HEK293T (cell line): ENCODE results near the gene GALNT2.

Experiments used
- CTCF ChIA-PET: fragments of 350-600 bp; formaldehyde crosslinking; extraction: SDS; loops from one replicate; lab custom pipeline; 2021; ENCODE audit warnings: antibody characterized with exemption, inconsistent platforms; lab: Yijun Ruan, JAX
- POLR2A ChIA-PET: fragments of 350-600 bp; formaldehyde crosslinking; extraction: SDS; loops from one replicate; lab custom pipeline; 2020; ENCODE audit warnings: antibody characterized with exemption, inconsistent platforms; lab: Yijun Ruan, JAX
- DNase-seq: peaks from one replicate; pipeline ENCODE4 v3.0.0; 2012; ENCODE audit warnings: mixed read lengths; ENCODE audit errors: extremely low spot score
- ARNT ChIP-seq: fragments of 450-650 bp; IDR thresholded peaks from 2 replicates; pipeline ENCODE4 v1.6.1; 2017; ENCODE audit warnings: mild to moderate bottlenecking
- BHLHE40 ChIP-seq: fragments of 450-650 bp; IDR thresholded peaks from 2 replicates; pipeline ENCODE4 v1.6.1; 2016; ENCODE audit warnings: mild to moderate bottlenecking, moderate library complexity, borderline replicate concordance
- CTBP1 ChIP-seq: fragments of 450-650 bp; IDR thresholded peaks from 2 replicates; pipeline ENCODE4 v1.6.1; 2016; ENCODE audit warnings: borderline replicate concordance
- ELF4 ChIP-seq: fragments of 450-650 bp; IDR thresholded peaks from 2 replicates; pipeline ENCODE4 v1.6.1; 2017; ENCODE audit warnings: antibody characterized with exemption
- FOXA1 ChIP-seq: fragments of 450-650 bp; IDR thresholded peaks from 2 replicates; pipeline ENCODE4 v1.6.1; 2016; ENCODE audit warnings: mild to moderate bottlenecking
- FOXK2 ChIP-seq: fragments of 450-650 bp; IDR thresholded peaks from 2 replicates; pipeline ENCODE4 v1.6.1; 2016; ENCODE audit warnings: mild to moderate bottlenecking
- FOXM1 ChIP-seq: fragments of 450-650 bp; IDR thresholded peaks from 2 replicates; pipeline ENCODE4 v1.6.1; 2017; ENCODE audit warnings: mild to moderate bottlenecking, borderline replicate concordance
- HDGF ChIP-seq: fragments of 450-650 bp; IDR thresholded peaks from 2 replicates; pipeline ENCODE4 v1.6.1; 2017; ENCODE audit warnings: antibody characterized with exemption, borderline replicate concordance
- L3MBTL2 ChIP-seq: fragments of 450-650 bp; conservative IDR thresholded peaks from 2 replicates; pipeline ENCODE4 v1.6.1; 2016; ENCODE audit warnings: mild to moderate bottlenecking
- LEF1 ChIP-seq: fragments of 450-650 bp; IDR thresholded peaks from 2 replicates; pipeline ENCODE4 v1.6.1; 2017; ENCODE audit warnings: mild to moderate bottlenecking, borderline replicate concordance
- NFRKB ChIP-seq: fragments of 450-650 bp; IDR thresholded peaks from 2 replicates; pipeline ENCODE4 v1.6.1; 2016; ENCODE audit warnings: mild to moderate bottlenecking, moderate library complexity
- SP1 ChIP-seq: fragments of 450-650 bp; IDR thresholded peaks from 2 replicates; pipeline ENCODE4 v1.6.1; 2017
- SUZ12 ChIP-seq: fragments of 450-650 bp; IDR thresholded peaks from 2 replicates; pipeline ENCODE4 v1.6.1; 2016; ENCODE audit warnings: mild to moderate bottlenecking
- TARDBP ChIP-seq: fragments of 450-650 bp; IDR thresholded peaks from 2 replicates; pipeline ENCODE4 v1.6.1; 2016
- ZNF384 ChIP-seq: fragments of 450-650 bp; IDR thresholded peaks from 2 replicates; pipeline ENCODE4 v1.6.1; 2016
- TF ChIP-seq, protein P1 (sequence below): fragments of 450-650 bp; IDR thresholded peaks from 2 replicates; pipeline ENCODE4 v1.6.1; 2016

GALNT2 gene

DNA sequence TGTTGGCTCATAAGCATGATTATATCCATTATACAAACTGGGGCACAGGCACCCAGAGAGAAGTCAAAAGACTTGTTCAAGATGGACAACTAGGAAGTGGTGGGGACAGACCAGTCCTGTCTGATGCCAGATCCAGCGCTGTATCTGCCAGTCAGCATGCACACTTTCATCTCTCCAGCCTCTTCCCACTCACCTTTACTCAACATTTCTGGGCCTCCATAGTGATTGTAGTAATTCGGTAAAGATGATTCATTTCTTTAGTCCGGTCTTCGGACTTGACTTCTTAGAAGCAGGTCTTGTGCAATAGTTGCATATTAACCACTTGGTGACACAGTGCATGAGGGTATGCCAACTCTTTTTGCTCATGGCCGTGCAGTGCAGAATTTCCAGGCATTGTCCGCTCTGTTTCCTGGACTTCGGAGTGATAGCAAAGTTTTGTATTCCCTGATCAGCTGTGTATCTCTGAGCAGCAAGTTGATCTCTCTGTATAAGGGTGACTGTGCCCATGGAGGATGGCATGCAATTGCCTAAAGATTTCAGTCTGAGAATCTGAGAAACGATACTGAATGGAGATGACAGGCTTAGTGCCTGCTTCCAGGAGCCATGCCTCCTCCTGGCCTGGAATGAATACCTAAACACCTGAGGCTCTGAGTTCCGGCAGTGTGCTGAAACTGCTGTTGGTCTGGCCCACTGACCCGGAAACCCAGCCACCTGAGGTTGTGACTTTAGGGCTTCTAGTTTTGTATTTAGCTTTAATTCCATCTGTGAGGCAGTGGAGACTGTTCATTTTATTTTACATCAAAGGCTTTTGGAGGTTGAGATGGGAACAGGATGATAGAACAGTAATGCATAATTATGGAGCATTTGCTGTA, 39.0 kb downstream of the GALNT2 start:
- DNase-seq = no peak
- CTCF ChIA-PET = no interaction called here
- TF ChIP-seq NFRKB = no peak
- no peak for TF ChIP-seq LEF1
- no peak for TF ChIP-seq ELF4
- TF ChIP-seq SUZ12 = no peak
- TF ChIP-seq, protein P1, sequence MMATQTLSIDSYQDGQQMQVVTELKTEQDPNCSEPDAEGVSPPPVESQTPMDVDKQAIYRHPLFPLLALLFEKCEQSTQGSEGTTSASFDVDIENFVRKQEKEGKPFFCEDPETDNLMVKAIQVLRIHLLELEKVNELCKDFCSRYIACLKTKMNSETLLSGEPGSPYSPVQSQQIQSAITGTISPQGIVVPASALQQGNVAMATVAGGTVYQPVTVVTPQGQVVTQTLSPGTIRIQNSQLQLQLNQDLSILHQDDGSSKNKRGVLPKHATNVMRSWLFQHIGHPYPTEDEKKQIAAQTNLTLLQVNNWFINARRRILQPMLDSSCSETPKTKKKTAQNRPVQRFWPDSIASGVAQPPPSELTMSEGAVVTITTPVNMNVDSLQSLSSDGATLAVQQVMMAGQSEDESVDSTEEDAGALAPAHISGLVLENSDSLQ = no peak
- TF ChIP-seq FOXA1 = no peak
- TF ChIP-seq ZNF384 = no peak
- no peak for TF ChIP-seq TARDBP
- no peak for TF ChIP-seq ARNT
- TF ChIP-seq CTBP1 = no peak
- no peak for TF ChIP-seq BHLHE40
- no peak for TF ChIP-seq FOXM1
- no peak for TF ChIP-seq L3MBTL2
- TF ChIP-seq FOXK2 = no peak
- no peak for TF ChIP-seq SP1
- TF ChIP-seq HDGF = no peak
- POLR2A ChIA-PET = no interaction called here

GRCh38 chr1:230107941-230108340, 40.9 kb downstream of the GALNT2 start:
- DNase-seq = no peak
- CTCF ChIA-PET = interaction anchor here (0.9 kb wide), 1 partner anchor 12 kb away, joined by 3 read pairs; no protein-coding TSS in a partner anchor
- TF ChIP-seq SP1 (no peak), FOXM1 (no peak), HDGF (no peak), ELF4 (no peak), FOXA1 (no peak), ARNT (no peak), LEF1 (no peak), TARDBP (no peak), L3MBTL2 (no peak), BHLHE40 (no peak), FOXK2 (no peak), CTBP1 (no peak), SUZ12 (no peak)
- TF ChIP-seq, protein P1 = no peak
- POLR2A ChIA-PET = no interaction called here

DNA sequence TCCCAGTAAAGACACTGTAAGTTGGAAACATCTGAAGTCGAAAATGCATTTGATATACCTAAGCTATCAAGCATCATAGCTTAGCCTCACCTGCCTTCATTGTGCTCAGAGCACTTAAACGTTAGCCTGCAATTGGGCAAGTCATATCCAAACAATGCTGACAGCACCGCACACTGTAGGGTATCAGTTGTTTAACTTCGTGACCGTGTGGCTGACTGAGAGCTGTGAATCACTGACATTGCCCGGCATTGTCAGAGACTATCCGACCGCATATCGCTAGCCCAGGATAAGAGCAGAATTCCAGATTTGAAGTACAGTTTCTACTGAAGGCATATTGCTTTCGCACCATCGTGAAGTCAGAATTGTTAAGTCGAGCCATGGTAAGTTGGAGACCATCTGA, 41.5 kb downstream of the GALNT2 start:
- ChIA-PET POLR2A (no interaction called here), CTCF (interaction anchor here (0.9 kb wide), 1 partner anchor 12 kb away, joined by 3 read pairs; no protein-coding TSS in a partner anchor)
- TF ChIP-seq FOXA1 = no peak
- no peak for TF ChIP-seq LEF1
- TF ChIP-seq, protein P1 = no peak
- no peak for TF ChIP-seq ARNT
- TF ChIP-seq ZNF384 = no peak
- TF ChIP-seq HDGF = no peak
- TF ChIP-seq TARDBP = no peak
- TF ChIP-seq FOXM1 = no peak
- no peak for TF ChIP-seq NFRKB
- no peak for TF ChIP-seq ELF4
- TF ChIP-seq BHLHE40 = no peak
- TF ChIP-seq SUZ12 = no peak
- no peak for TF ChIP-seq L3MBTL2
- no peak for TF ChIP-seq SP1
- TF ChIP-seq FOXK2 = no peak
- TF ChIP-seq CTBP1 = no peak
- no peak for DNase-seq

- TF ChIP-seq FOXM1 (no peak), L3MBTL2 (no peak), SUZ12 (no peak), LEF1 (no peak), NFRKB (no peak)
- no peak for DNase-seq
- ChIA-PET CTCF (no interaction called here), POLR2A (no interaction called here)
These were observed 42.0 kb downstream of the GALNT2 start for GRCh38 chr1:230109066-230109465.

DNA sequence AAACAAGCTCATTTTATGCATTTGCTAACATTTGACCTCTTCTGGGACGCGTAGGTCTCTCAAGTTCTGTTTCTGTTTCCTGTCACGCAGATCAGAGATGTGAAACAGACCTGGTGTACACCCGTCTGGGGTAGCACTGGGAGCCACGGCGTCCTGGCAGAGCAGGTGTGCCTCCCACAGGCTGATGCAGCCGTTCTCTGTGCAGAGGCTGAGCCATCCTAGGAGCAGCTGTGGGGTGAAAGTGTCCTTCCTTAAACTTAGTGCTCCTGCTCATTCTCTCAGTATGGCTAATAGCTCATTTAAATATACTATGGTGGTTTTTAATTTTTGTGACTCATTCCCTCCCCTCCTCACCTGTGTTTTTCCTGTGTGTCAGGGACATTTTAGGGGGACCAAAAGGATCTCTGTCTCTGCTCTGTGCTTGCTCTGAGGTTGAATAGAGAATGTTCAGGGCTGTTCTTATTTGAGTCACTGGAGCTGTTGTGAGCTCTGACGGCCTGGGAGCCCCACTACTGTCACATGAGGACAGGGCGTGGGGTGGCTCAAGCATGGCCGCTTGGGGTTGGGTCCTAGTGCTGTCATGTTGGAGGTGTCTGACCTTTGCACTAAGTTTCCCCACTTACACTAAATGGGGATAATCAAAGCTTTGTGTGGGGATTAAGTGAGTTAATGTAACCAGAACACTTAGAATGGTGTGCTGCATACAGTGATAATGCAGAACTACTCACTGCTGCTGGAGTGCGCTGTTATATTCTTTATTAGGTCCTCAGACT, 43.0 kb downstream of the GALNT2 start:
- no peak for DNase-seq
- POLR2A ChIA-PET = no interaction called here
- TF ChIP-seq L3MBTL2 (no peak), LEF1 (no peak), SUZ12 (no peak), FOXK2 (no peak), FOXA1 (no peak), ZNF384 (no peak), ARNT (no peak), FOXM1 (no peak), ELF4 (no peak), CTBP1 (no peak)
- TF ChIP-seq, protein P1 = no peak
- CTCF ChIA-PET = no interaction called here
